NCI-H82 (cell line): ENCODE data around the gene PRDM15.

Experiments used
- DNase-seq: peaks from one replicate; lab custom pipeline; 2025; lab: John Stamatoyannopoulos, UW

Gene PRDM15

GRCh38 chr21:41879190-41879998 lies at the start of gene PRDM15:
Gene PRDM15 (minus strand): TSS chr21:41879344. CDS start chr21:41860363, 18,981 bp downstream.
- DNase-seq = peak; percentile 88

GRCh38 chr21:41928621-41929220 lies 49.6 kb upstream of the PRDM15 start:
- DNase-seq = no peak

GRCh38 chr21:41927727-41928409 lies 48.7 kb upstream of the PRDM15 start:
- no peak for DNase-seq

GRCh38 chr21:41926807-41927171 lies 47.6 kb upstream of the PRDM15 start:
- DNase-seq = peak; percentile 25

GRCh38 chr21:41926117-41926806 lies 47.1 kb upstream of the PRDM15 start:
- peak; percentile 10 for DNase-seq

GRCh38 chr21:41925767-41926116 lies 46.6 kb upstream of the PRDM15 start:
- peak; percentile 24 for DNase-seq

- DNase-seq = no peak
These were observed 45.2 kb upstream of the PRDM15 start for GRCh38 chr21:41924368-41924754.

- no peak for DNase-seq
These were observed 44.7 kb upstream of the PRDM15 start for GRCh38 chr21:41923631-41924367.

- no peak for DNase-seq
These were observed 44.0 kb upstream of the PRDM15 start for GRCh38 chr21:41923186-41923585.

- DNase-seq = peak; percentile 41
These were observed 41.9 kb upstream of the PRDM15 start for GRCh38 chr21:41921021-41921420.

- no peak for DNase-seq
These were observed 41.3 kb upstream of the PRDM15 start for GRCh38 chr21:41920476-41920875.

- DNase-seq = no peak
These were observed 40.7 kb upstream of the PRDM15 start for GRCh38 chr21:41919666-41920398.

GRCh38 chr21:41918561-41919358 lies 39.6 kb upstream of the PRDM15 start:
- no peak for DNase-seq

- DNase-seq = no peak
These were observed 38.4 kb upstream of the PRDM15 start for GRCh38 chr21:41917531-41917930.

- no peak for DNase-seq
These were observed 37.8 kb upstream of the PRDM15 start for GRCh38 chr21:41916888-41917433.

GRCh38 chr21:41914965-41915364 lies 35.8 kb upstream of the PRDM15 start:
- no peak for DNase-seq

- no peak for DNase-seq
These were observed 35.2 kb upstream of the PRDM15 start for GRCh38 chr21:41914358-41914757.

- no peak for DNase-seq
These were observed 34.1 kb upstream of the PRDM15 start for GRCh38 chr21:41913230-41913629.

GRCh38 chr21:41908829-41909228 lies 29.7 kb upstream of the PRDM15 start:
- DNase-seq = no peak
